HepG2 (cell line): Measurements from ENCODE around the gene TBC1D20. TPM values are rescaled to one million over a fixed set of nuclear protein-coding genes. Genes with fewer than 3 reads are reported as not detected.
A peak's percentile ranks its signal among the peaks of the same experiment; 100 is the strongest.

Experiments used
- AHR ChIP-seq: IDR thresholded peaks from 2 replicates; pipeline ENCODE4 v1.6.1; 2018; ENCODE audit warnings: missing genetic modification reagents, missing compliant biosample characterization
- ARNTL ChIP-seq: sonication (generic); formaldehyde crosslinking; IDR thresholded peaks from 2 replicates; pipeline ENCODE4 v1.4.0; 2020; ENCODE audit warnings: mild to moderate bottlenecking, missing genetic modification reagents
- CBX1 ChIP-seq: IDR thresholded peaks from one replicate; pipeline ENCODE4 v1.6.1; 2016; ENCODE audit warnings: antibody characterized with exemption, low read depth
- FIP1L1 ChIP-seq: fragments of 200-400 bp; formaldehyde crosslinking; IDR thresholded peaks from 2 replicates; pipeline ENCODE4 v1.6.1; 2018; ENCODE audit warnings: low read depth, mild to moderate bottlenecking, low read length, moderate library complexity, borderline replicate concordance; ENCODE audit not compliant: insufficient read depth
- FOXP1 ChIP-seq, 2 experiments: fragments of 450-650 bp in 1 of 2; IDR thresholded peaks; 2 replicates each; pipeline ENCODE4 v1.6.1; 2017 to 2018; ENCODE audit warnings: antibody characterized with exemption in 1 of 2
- GFI1 ChIP-seq: sonication (generic); formaldehyde crosslinking; IDR thresholded peaks from 2 replicates; pipeline ENCODE4 v1.5.0; 2020; ENCODE audit warnings: missing genetic modification reagents, mild to moderate bottlenecking, borderline replicate concordance
- GTF2F1 ChIP-seq: fragments of 150-350 bp; IDR thresholded peaks from 2 replicates; pipeline ENCODE4 v1.6.1; 2014; ENCODE audit warnings: low read length
- KMT2B ChIP-seq: IDR thresholded peaks from 2 replicates; pipeline ENCODE4 v1.6.1; 2016; ENCODE audit warnings: missing genetic modification reagents, missing compliant biosample characterization
- MAFG ChIP-seq: sonication (generic); formaldehyde crosslinking; IDR thresholded peaks from 2 replicates; pipeline ENCODE4 v1.5.1; 2020; ENCODE audit warnings: mild to moderate bottlenecking, missing genetic modification reagents
- MBNL3 ChIP-seq: fragments of 250-450 bp; sonication (Bioruptor Pico); conservative IDR thresholded peaks from 2 replicates; pipeline ENCODE4 v1.8.0; 2022; ENCODE audit warnings: mild to moderate bottlenecking, inconsistent platforms
- MIXL1 ChIP-seq: IDR thresholded peaks from 2 replicates; pipeline ENCODE4 v1.6.1; 2016
- MXD1 ChIP-seq: sonication (generic); formaldehyde crosslinking; IDR thresholded peaks from 2 replicates; pipeline ENCODE4 v1.4.0; 2020; ENCODE audit warnings: mild to moderate bottlenecking, missing genetic modification reagents
- POLR2A ChIP-seq, 2 experiments: IDR thresholded peaks; 2 replicates each; pipeline ENCODE4 v1.6.1; 2011; ENCODE audit warnings: low read depth in 2 of 2, low read length in 2 of 2, mild to moderate bottlenecking in 1 of 2, moderate library complexity in 1 of 2; ENCODE audit not compliant: insufficient read depth in 1 of 2
- YEATS4 ChIP-seq: sonication (generic); formaldehyde crosslinking; IDR thresholded peaks from 2 replicates; pipeline ENCODE4 v1.4.0; 2020; ENCODE audit warnings: missing genetic modification reagents, borderline replicate concordance
- ZNF34 ChIP-seq: sonication (generic); formaldehyde crosslinking; IDR thresholded peaks from 2 replicates; pipeline ENCODE4 v1.4.0; 2020; ENCODE audit warnings: mild to moderate bottlenecking, missing genetic modification reagents, borderline replicate concordance
- ZNF558 ChIP-seq: sonication (generic); formaldehyde crosslinking; IDR thresholded peaks from 2 replicates; pipeline ENCODE4 v1.9.0; 2022; ENCODE audit warnings: mild to moderate bottlenecking, missing genetic modification reagents, borderline replicate concordance
- ZNF660 ChIP-seq: sonication (generic); formaldehyde crosslinking; IDR thresholded peaks from 2 replicates; pipeline ENCODE4 v1.5.1; 2020; ENCODE audit warnings: mild to moderate bottlenecking, low read depth, missing genetic modification reagents, borderline replicate concordance
- ZNF747 ChIP-seq: sonication (generic); formaldehyde crosslinking; IDR thresholded peaks from 2 replicates; pipeline ENCODE4 v1.8.1; 2023; ENCODE audit warnings: missing genetic modification reagents, mild to moderate bottlenecking, borderline replicate concordance
- ZSCAN29 ChIP-seq: sonication (generic); formaldehyde crosslinking; conservative IDR thresholded peaks from 2 replicates; pipeline ENCODE4 v1.4.0; 2020; ENCODE audit warnings: mild to moderate bottlenecking, missing genetic modification reagents
- polyA plus RNA-seq, 8 experiments: library from polyadenylated mRNA; depleted of rRNA in 3 of 8; stranded (reverse) in 7 of 8; unstranded in 1 of 8; fragments of >200 nt; fragmentation: Illumina TruSeq in 4 of 8; extraction: Trizol in 4 of 8; gene quantifications; 2 replicates each; pipeline versions ENCODE4 v1.2.1 to v1.2.3, GENCODE V29; 2011 to 2016; ENCODE audit warnings: low read depth in 4 of 8, missing spikeins in 1 of 8, mixed read lengths in 1 of 8; ENCODE audit not compliant: insufficient read depth in 1 of 8
- total RNA-seq, 5 experiments: library from RNA; depleted of rRNA; stranded (reverse); fragments of >200 nt; fragmentation: Illumina TruSeq; extraction: Trizol; gene quantifications; 2 replicates each; pipeline ENCODE4 v1.2.3, GENCODE V29; 2016; ENCODE audit warnings: low read depth in 1 of 5
- TF ChIP-seq, protein P1 (sequence below): sonication (generic); formaldehyde crosslinking; IDR thresholded peaks from 2 replicates; pipeline ENCODE4 v1.8.0; 2022; ENCODE audit warnings: missing genetic modification reagents, mild to moderate bottlenecking, moderate library complexity, borderline replicate concordance
- TF ChIP-seq, protein P2 (sequence below): sonication (generic); formaldehyde crosslinking; IDR thresholded peaks from 2 replicates; pipeline ENCODE4 v1.5.1; 2020; ENCODE audit warnings: missing genetic modification reagents, mild to moderate bottlenecking, borderline replicate concordance
- TF ChIP-seq, protein P3 (sequence below): sonication (generic); formaldehyde crosslinking; IDR thresholded peaks from 2 replicates; pipeline ENCODE4 v1.4.0; 2020; ENCODE audit warnings: mild to moderate bottlenecking, missing genetic modification reagents
- TF ChIP-seq, protein P4 (sequence below): sonication (generic); formaldehyde crosslinking; IDR thresholded peaks from 2 replicates; pipeline ENCODE4 v1.8.0; 2022; ENCODE audit warnings: mild to moderate bottlenecking, missing genetic modification reagents; ENCODE audit not compliant: insufficient replicate concordance

TBC1D20 gene
- total and polyA plus RNA-seq, 2 of the 13 experiments (the other 11 are each of a cell fraction or from before 2014, with no cell fraction given) = 36.6 to 47.1 TPM

DNA sequence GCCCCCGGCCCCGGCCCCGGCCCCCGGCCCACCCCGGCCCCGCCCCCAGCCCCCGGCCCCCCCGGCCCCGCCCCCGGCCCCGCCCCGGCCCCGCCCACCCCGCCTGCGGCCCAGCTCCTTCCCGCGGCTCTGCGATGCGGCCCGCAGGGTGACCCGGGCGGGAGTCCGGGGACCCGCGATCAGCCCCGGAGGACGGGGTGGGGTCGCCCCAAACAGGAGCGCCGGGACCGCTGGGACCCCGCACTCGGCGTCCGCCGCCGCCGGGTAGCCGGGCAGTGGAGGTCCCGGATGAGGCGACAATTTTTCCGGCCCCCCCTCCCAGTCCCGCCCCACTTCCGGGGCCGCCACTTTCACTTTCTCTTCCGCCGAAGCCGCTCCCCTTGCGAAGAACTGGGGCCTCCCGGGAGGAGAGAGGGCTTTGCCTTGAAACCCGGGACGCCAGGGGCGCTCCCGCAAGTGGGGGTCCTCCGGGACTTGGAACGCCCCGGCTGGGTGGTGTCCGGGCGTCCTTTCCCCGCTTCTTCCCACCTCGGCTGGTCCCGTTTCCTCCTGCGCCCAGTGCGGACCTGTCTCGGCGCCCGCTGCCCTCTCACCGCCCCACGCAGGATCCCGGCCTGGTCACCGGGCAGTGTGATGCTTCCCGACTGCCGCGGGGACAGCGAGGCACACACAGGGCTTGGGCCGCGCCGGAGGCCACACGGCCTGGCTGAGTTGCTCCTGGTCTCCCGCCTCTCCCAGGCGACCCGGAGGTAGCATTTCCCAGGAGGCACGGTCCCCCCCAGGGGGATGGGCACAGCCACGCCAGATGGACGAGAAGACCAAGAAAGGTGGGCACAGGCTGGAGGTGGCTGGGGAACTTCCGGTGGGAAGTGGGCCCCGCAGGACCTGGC is 54.1 kb downstream of the TBC1D20 start, which contains the start of gene RBCK1 (continued):
- TF ChIP-seq, protein P1, sequence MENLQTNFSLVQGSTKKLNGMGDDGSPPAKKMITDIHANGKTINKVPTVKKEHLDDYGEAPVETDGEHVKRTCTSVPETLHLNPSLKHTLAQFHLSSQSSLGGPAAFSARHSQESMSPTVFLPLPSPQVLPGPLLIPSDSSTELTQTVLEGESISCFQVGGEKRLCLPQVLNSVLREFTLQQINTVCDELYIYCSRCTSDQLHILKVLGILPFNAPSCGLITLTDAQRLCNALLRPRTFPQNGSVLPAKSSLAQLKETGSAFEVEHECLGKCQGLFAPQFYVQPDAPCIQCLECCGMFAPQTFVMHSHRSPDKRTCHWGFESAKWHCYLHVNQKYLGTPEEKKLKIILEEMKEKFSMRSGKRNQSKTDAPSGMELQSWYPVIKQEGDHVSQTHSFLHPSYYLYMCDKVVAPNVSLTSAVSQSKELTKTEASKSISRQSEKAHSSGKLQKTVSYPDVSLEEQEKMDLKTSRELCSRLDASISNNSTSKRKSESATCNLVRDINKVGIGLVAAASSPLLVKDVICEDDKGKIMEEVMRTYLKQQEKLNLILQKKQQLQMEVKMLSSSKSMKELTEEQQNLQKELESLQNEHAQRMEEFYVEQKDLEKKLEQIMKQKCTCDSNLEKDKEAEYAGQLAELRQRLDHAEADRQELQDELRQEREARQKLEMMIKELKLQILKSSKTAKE (CRISPR knock-in tag) = peak; percentile 63
- peak; percentile 84; the same call in 1 of the 2 replicates for TF ChIP-seq ZNF558 (CRISPR knock-in tag)
- no peak for TF ChIP-seq ZSCAN29 (CRISPR knock-in tag)
- TF ChIP-seq, protein P2, sequence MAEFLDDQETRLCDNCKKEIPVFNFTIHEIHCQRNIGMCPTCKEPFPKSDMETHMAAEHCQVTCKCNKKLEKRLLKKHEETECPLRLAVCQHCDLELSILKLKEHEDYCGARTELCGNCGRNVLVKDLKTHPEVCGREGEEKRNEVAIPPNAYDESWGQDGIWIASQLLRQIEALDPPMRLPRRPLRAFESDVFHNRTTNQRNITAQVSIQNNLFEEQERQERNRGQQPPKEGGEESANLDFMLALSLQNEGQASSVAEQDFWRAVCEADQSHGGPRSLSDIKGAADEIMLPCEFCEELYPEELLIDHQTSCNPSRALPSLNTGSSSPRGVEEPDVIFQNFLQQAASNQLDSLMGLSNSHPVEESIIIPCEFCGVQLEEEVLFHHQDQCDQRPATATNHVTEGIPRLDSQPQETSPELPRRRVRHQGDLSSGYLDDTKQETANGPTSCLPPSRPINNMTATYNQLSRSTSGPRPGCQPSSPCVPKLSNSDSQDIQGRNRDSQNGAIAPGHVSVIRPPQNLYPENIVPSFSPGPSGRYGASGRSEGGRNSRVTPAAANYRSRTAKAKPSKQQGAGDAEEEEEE (CRISPR knock-in tag) = no peak; the same call in 1 of the 2 replicates
- peak; percentile 78; the same call in 1 of the 2 replicates for TF ChIP-seq FIP1L1
- TF ChIP-seq MBNL3 = no peak
- peak; percentile 95 for TF ChIP-seq KMT2B (CRISPR knock-in tag)
- no peak for TF ChIP-seq GTF2F1
- no peak; the same call in 1 of the 2 replicates for TF ChIP-seq ZNF660 (CRISPR knock-in tag)
- TF ChIP-seq YEATS4 = peak; percentile 38
- TF ChIP-seq MIXL1 = no peak
- peak in 1 of 2 experiments; percentile 69; a peak in 3 of 4 replicates for TF ChIP-seq POLR2A (IDR thresholded peaks at IDR 0.05; ENCODE audit: insufficient read depth in 1 of 2, low read depth in 2 of 2, low read length in 2 of 2)
- TF ChIP-seq ZNF747 = no peak
- peak; percentile 11 for TF ChIP-seq CBX1
- TF ChIP-seq AHR = no peak; the same call in 1 of the 2 replicates
- TF ChIP-seq MXD1 (CRISPR knock-in tag) = peak; percentile 96
- TF ChIP-seq, protein P3, sequence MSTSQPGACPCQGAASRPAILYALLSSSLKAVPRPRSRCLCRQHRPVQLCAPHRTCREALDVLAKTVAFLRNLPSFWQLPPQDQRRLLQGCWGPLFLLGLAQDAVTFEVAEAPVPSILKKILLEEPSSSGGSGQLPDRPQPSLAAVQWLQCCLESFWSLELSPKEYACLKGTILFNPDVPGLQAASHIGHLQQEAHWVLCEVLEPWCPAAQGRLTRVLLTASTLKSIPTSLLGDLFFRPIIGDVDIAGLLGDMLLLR = peak; percentile 83
- TF ChIP-seq GFI1 (CRISPR knock-in tag) = no peak
- no peak; the same call in 1 of the 2 replicates for TF ChIP-seq ARNTL (CRISPR knock-in tag)
- no peak for TF ChIP-seq ZNF34
- TF ChIP-seq MAFG (CRISPR knock-in tag) = 0 out of 2 replicates have a peak, but pooled peaks have one; percentile 34
- TF ChIP-seq, protein P4, sequence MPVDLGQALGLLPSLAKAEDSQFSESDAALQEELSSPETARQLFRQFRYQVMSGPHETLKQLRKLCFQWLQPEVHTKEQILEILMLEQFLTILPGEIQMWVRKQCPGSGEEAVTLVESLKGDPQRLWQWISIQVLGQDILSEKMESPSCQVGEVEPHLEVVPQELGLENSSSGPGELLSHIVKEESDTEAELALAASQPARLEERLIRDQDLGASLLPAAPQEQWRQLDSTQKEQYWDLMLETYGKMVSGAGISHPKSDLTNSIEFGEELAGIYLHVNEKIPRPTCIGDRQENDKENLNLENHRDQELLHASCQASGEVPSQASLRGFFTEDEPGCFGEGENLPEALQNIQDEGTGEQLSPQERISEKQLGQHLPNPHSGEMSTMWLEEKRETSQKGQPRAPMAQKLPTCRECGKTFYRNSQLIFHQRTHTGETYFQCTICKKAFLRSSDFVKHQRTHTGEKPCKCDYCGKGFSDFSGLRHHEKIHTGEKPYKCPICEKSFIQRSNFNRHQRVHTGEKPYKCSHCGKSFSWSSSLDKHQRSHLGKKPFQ (CRISPR knock-in tag) = peak; percentile 90
- no peak for TF ChIP-seq FOXP1 (IDR thresholded peaks at IDR 0.05)
- no peak for TF ChIP-seq FOXP1 (CRISPR knock-in tag; IDR thresholded peaks at IDR 0.05)
